Epithelial cell of proximal tubule (primary cell): ENCODE measurements around the gene ITPR1. TPM values are rescaled to one million over a fixed set of nuclear protein-coding genes. Genes with fewer than 3 reads are reported as not detected.

Experiments
- DNase-seq: peaks from one replicate; pipeline ENCODE4 v3.0.0-alpha.2; 2011; ENCODE audit warnings: low read depth
- H3K4me3 ChIP-seq: 2 replicates; pipeline ENCODE4 v1.5.1; 2011; ENCODE audit warnings: low read depth, mild to moderate bottlenecking, low read length
- CTCF ChIP-seq: conservative IDR thresholded peaks from 2 replicates; pipeline ENCODE4 v1.5.1; 2012; ENCODE audit warnings: low read depth, mild to moderate bottlenecking, low read length
- total RNA-seq: library from RNA; depleted of rRNA; stranded (reverse); fragments of >200 nt; gene quantifications from 2 replicates; pipeline ENCODE4 v1.2.3, GENCODE V29; 2015

ITPR1 gene
- total RNA-seq, 1 donor from 2014 or later = 4.6 TPM

GRCh38 chr3:4684117-4684516 is 191.0 kb downstream of the ITPR1 start:
- TF ChIP-seq CTCF = no peak
- no peak overlapping the region for H3K4me3 ChIP-seq
- DNase-seq = no peak

GRCh38 chr3:4684976-4685375 is 191.8 kb downstream of the ITPR1 start:
- no peak for DNase-seq
- H3K4me3 ChIP-seq = no peak overlapping the region
- TF ChIP-seq CTCF = no peak

- no peak for TF ChIP-seq CTCF
- no peak overlapping the region for H3K4me3 ChIP-seq
- DNase-seq = no peak
Observed at GRCh38 chr3:4685673-4686345, 192.7 kb downstream of the ITPR1 start.

- no peak for TF ChIP-seq CTCF
- no peak for DNase-seq
Observed at GRCh38 chr3:4686619-4687018, 193.5 kb downstream of the ITPR1 start.

GRCh38 chr3:4687167-4687566 is 194.0 kb downstream of the ITPR1 start:
- no peak for DNase-seq

More at GRCh38 chr3:4686619-4687018, 193.5 kb downstream of the ITPR1 start:
- H3K4me3 ChIP-seq = no peak overlapping the region

GRCh38 chr3:4687596-4687995 is 194.4 kb downstream of the ITPR1 start:
- TF ChIP-seq CTCF = no peak
- no peak overlapping the region for H3K4me3 ChIP-seq
- no peak for DNase-seq

More at GRCh38 chr3:4687167-4687566, 194.0 kb downstream of the ITPR1 start:
- no peak overlapping the region for H3K4me3 ChIP-seq
- no peak for TF ChIP-seq CTCF

GRCh38 chr3:4688411-4688810 is 195.3 kb downstream of the ITPR1 start:
- H3K4me3 ChIP-seq = no peak overlapping the region
- DNase-seq = no peak
- TF ChIP-seq CTCF = no peak
